Activated T-helper 17 cell treated with anti-CD3 and anti-CD28 coated beads, Interleukin-2, amount 50 U/mL, for 72 hours (primary cell): ENCODE results near the gene GNG7. TPM values are rescaled to one million over a fixed set of nuclear protein-coding genes. Genes with fewer than 3 reads are reported as not detected.

Source experiments
- ATAC-seq: fragments of 150-1000 bp; cut with Tn5 transposase; replicated peaks from 2 replicates; pipeline ENCODE4 v1.10.0; 2021; ENCODE audit warnings: mild to moderate bottlenecking, moderate library complexity
- H3K27ac Mint-ChIP-seq: one replicate; pipeline ENCODE4 v1.8.0; 2022; ENCODE audit warnings: mixed read lengths
- H3K27me3 Mint-ChIP-seq: one replicate; pipeline ENCODE4 v1.8.0; 2022; ENCODE audit warnings: mixed read lengths
- H3K36me3 Mint-ChIP-seq: one replicate; pipeline ENCODE4 v1.8.0; 2022; ENCODE audit warnings: low read depth, mild to moderate bottlenecking, mixed read lengths
- H3K4me1 Mint-ChIP-seq: one replicate; pipeline ENCODE4 v1.8.0; 2022; ENCODE audit warnings: mixed read lengths
- H3K4me3 Mint-ChIP-seq: one replicate; pipeline ENCODE4 v1.8.0; 2022; ENCODE audit warnings: mild to moderate bottlenecking, mixed read lengths
- H3K9me3 Mint-ChIP-seq: one replicate; pipeline ENCODE4 v1.8.0; 2022; ENCODE audit warnings: mixed read lengths
- total RNA-seq, 2 donors: library from RNA; stranded (reverse); gene quantifications; one replicate each; pipeline ENCODE4 v1.2.3, GENCODE V29; 2022

The GNG7 gene
- total RNA-seq, result under 1 TPM in 1 of 2 donors, not detected in 1; 0.29 TPM

DNA sequence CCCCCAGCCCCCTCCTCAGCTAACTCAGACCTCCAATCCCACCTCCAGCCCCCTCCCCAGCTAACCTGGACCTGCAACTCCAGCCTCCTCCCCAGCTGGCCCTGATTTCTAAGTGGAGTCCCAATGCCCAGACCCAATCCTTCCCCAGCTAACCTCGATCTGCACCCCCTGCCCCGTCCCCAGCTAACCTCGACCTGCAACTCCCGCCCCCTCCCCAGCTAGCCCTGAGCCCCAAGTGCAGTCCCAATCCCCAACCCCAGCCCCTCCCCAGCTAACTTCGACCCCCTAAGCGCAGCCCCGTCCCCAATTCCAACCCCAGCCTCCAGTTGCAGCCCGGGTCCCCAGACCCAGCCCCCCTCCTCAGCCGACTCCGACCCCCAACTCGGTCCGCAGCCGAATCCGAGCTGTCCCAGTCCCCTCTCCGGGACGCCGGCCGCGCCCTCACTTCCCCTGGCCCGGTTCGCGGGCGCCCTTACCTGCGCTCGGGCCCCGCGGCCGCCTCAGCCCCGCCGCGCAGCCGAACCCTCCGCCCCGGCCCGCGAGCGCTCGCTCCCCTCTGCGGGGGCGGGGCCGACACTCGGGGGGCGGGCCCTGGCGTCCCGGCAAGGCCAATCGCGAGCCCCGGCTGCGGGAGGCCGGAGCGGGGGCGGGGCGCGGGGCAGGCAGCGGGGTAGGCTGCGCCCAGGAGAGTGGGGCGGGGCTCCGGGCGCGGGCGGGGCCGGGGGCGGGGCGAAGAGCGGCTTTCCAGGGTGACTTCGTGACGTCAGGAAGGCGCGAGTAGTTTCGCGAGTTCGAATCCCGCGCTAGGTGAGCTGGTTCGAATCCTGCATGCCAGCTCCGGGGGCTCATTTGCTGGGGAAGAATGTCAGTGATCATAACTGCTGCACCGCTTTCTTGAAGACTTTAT lies at the start of gene GNG7:
TSS of gene GNG7 (minus strand) at position 525 of the 907 bp plus-strand sequence. CDS start 182,006 bp downstream, outside the sequence.
- no peak within 1 kb of the TSS for H3K27ac Mint-ChIP-seq
- no peaks in the 10 kb centered on the region for H3K36me3 Mint-ChIP-seq
- no peaks in the 10 kb centered on the region for H3K9me3 Mint-ChIP-seq
- peak within 1 kb of the TSS; percentile 50 for H3K4me3 Mint-ChIP-seq
- peaks cover 15% of the 10 kb centered on the region for H3K4me1 Mint-ChIP-seq
- no peaks in the 10 kb centered on the region for H3K27me3 Mint-ChIP-seq
- ATAC-seq, result peak; percentile 100

DNA sequence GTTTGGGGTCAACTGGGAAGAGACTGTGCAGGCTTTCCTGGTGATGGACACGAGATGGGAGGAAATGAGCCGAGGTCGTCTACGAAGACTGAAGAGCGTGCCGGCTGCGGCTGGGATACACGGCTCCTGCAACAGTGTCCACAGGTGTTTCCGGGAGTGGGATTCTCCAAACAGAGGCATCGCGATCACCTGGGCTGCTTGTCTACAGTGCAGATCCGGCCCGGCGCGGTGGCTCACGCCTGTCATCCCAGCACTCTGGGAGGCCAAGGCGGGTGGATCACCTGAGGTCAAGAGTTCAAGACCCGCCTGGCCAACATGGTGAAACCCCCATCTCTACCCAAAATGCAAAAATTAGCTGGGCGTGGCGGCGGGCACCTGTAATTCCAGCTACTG lies 48.9 kb upstream of the GNG7 start:
- no peak for ATAC-seq
- Mint-ChIP-seq H3K27me3 (no peaks in the 10 kb centered on the region), H3K4me1 (no peaks in the 10 kb centered on the region), H3K4me3 (no peak overlapping the region), H3K27ac (no peak overlapping the region), H3K9me3 (no peaks in the 10 kb centered on the region), H3K36me3 (peaks cover 28% of the 10 kb centered on the region)

DNA sequence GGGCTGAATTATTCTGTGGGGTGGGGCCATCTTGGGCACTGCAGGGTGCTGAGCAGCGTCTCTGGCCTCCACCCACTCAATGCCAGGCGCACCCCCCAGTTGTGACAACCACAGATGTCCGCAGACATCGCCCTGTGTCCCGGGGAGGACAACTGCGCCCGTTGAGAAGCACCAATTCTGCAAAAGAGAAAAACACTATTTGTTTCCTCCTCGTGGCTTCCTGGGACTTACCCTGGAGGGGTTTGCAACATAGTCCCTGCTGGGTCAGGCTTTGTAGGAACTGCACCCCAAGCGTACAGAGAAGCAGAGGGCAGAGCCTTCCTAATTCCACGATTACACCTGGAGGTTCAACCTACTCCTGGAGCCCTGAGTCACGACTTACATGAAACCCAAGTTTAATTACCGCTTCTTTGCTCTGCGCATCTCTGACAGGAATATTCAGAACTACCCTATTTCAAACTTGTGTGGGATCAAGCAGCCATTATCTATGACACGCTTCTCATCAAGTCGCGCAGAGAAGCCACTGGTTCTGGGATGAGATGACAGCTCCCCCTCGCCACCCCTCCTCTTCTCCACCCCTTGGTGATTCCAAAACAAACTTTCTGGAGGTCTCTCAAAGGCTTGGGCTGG lies 48.4 kb upstream of the GNG7 start:
- Mint-ChIP-seq H3K27ac (no peak overlapping the region), H3K4me1 (no peaks in the 10 kb centered on the region), H3K9me3 (no peaks in the 10 kb centered on the region), H3K4me3 (no peak overlapping the region), H3K27me3 (no peaks in the 10 kb centered on the region), H3K36me3 (peaks cover 23% of the 10 kb centered on the region)
- no peak for ATAC-seq

DNA sequence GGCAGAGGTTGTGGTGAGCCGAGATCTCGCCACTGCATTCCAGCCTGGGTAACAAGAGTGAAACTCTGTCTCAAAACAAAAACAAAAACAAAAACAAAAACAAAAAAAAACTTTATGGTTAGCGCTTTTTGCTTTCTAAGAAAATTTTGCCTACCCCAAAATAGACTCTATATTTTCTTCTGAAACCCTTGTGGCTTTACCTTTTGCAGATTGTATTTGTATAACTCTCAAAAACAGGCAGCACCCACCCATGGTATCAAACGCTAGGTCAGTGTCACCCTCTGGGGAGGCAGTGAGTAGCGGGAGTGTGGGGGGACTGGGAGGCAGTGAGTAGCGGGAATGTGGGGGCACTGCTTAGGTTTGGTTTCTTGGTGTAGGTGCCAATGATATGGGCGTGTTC lies 44.9 kb upstream of the GNG7 start:
- H3K4me3 Mint-ChIP-seq, result no peak overlapping the region
- no peaks in the 10 kb centered on the region for H3K9me3 Mint-ChIP-seq
- no peaks in the 10 kb centered on the region for H3K4me1 Mint-ChIP-seq
- ATAC-seq, result no peak
- H3K27me3 Mint-ChIP-seq, result peaks cover 8% of the 10 kb centered on the region
- H3K27ac Mint-ChIP-seq, result no peak overlapping the region
- no peaks in the 10 kb centered on the region for H3K36me3 Mint-ChIP-seq

DNA sequence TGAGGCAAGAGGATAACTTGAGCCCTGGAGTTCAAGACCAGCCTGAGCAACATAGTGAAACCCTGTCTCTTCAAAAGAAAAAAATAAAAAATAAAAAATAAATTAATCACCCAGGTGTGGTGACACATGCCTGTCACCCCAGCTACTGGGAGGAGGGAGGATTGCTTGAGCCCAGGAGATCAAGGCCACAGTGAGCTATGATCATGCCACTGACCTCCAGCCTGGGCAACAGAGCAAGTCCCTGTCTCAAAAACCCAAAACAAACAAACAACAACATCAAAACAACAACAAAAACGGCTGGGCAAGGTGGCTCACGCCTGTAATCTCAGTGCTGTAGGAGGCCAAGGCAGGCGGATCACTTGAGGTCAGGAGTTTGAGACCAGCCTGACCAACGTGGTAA lies 41.6 kb upstream of the GNG7 start:
- no peaks in the 10 kb centered on the region for H3K4me1 Mint-ChIP-seq
- H3K9me3 Mint-ChIP-seq, result no peaks in the 10 kb centered on the region
- no peak for ATAC-seq
- peaks cover 8% of the 10 kb centered on the region for H3K27me3 Mint-ChIP-seq
- H3K36me3 Mint-ChIP-seq, result no peaks in the 10 kb centered on the region
- no peak overlapping the region for H3K27ac Mint-ChIP-seq
- H3K4me3 Mint-ChIP-seq, result no peak overlapping the region

DNA sequence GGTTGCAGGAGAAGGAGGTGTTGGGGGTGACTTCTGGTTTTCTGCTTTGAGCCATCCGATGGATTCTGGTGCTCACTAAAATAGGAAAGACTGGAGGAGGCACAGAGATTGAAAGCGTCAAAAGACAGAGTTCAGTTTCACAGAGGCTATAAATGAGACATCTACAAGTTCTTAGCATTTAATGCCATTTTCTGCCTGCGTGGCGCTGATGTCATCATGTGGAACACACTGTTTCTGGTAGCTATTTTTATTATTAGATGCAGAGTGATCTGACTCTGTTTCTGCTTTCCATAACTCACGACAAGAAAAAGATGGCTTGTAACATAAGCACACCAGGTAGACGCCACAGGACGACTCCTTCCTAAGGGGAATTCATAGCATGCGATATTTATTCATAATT lies 40.6 kb upstream of the GNG7 start:
- no peaks in the 10 kb centered on the region for H3K36me3 Mint-ChIP-seq
- no peak for ATAC-seq
- H3K4me3 Mint-ChIP-seq, result no peak overlapping the region
- H3K9me3 Mint-ChIP-seq, result no peaks in the 10 kb centered on the region
- H3K27ac Mint-ChIP-seq, result no peak overlapping the region
- no peaks in the 10 kb centered on the region for H3K4me1 Mint-ChIP-seq
- peaks cover 8% of the 10 kb centered on the region for H3K27me3 Mint-ChIP-seq

DNA sequence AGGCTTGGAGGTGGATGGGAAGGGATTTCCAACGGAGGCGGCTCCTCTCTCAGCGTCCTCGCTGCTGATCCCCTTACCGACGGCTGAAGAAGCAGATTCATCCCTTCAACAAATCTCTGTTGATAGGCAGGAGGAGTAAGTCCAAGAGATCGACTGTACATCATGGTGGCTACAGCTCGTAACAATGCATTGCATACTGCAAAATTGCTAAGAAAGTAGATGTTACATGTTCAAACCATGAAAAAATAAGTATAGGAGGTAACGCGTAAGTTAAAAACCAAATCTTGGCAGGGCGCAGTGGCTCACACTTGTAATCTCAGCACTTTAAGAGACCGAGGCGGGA lies 37.8 kb upstream of the GNG7 start:
- peak overlapping the region; percentile 93 for H3K4me3 Mint-ChIP-seq
- H3K27ac Mint-ChIP-seq, result no peak overlapping the region
- peaks cover 6% of the 10 kb centered on the region for H3K27me3 Mint-ChIP-seq
- H3K4me1 Mint-ChIP-seq, result no peaks in the 10 kb centered on the region
- H3K36me3 Mint-ChIP-seq, result peaks cover 19% of the 10 kb centered on the region
- no peak for ATAC-seq
- no peaks in the 10 kb centered on the region for H3K9me3 Mint-ChIP-seq

DNA sequence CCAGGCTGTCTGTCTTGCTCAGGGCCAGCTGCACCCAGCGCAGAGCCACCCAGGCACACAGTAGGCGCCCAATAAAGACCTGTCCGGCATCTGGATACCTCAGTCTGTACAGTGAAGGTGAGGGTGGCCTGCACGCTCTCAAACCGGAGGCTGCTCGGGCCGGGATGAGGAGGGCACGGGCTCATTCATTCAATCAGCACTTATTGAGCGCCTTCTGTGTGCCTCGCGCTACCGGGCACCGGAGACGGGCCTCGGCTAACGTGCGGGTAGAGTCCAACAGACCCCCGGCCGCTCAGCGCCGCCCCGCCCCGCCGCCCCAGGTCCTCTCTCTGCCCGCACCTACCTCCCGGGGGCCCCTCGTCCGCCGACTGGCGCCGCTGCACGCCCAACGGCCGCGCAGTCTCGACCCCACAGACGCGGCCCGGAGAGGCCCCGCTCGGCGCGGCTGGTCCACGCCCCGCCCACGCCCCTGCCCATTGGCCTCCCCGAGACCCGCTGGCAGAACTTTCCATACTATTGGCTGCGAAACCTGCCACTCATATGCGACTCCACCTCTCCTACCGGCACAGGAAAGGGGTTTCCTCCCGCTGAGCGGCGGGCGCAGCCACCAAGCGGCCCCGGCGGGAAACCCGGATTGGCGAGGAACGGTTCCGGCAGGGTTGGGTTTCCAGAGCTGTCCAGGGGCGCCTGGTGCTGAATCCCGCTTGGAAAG lies 37.3 kb upstream of the GNG7 start, which contains the start of gene SLC39A3:
TSS of gene SLC39A3 (minus strand) at position 416 of the 712 bp plus-strand sequence. CDS start 2,760 bp downstream, outside the sequence.
- Mint-ChIP-seq H3K27me3 (peaks cover 6% of the 10 kb centered on the region), H3K27ac (peak within 1 kb of the TSS; percentile 84), H3K36me3 (peaks cover 22% of the 10 kb centered on the region), H3K9me3 (no peaks in the 10 kb centered on the region), H3K4me3 (peak within 1 kb of the TSS; percentile 93), H3K4me1 (no peaks in the 10 kb centered on the region)
- ATAC-seq, result peak; percentile 100

DNA sequence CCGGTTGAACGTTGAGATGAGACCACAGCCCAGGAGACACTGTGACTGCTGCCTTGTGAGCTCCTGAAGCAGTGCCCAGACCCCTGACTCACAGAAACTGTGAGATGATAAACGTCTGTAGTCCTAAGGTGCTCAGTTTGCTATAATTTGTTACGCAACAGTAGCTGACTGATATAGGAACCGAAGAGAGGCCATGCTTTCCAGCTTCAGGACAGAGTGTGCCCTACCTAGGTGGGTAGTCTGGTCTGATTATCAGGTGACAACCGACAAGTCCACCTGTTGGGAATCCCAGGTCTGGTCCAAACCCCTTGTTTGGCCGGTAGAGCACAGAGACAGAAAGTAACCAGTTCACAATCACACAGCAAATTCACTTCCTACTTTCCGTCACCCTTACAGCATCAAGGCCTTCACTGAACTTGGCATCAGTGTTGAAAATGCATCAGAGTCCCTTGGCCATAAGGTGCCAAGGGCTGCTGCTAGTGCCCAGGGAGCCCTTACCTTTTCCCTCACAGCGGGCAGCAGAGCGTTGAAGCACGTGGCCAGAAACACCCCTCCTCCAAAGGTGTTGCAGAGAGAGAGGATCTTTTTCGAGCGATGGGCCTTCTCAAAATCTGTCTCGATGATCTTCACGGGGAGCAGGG lies 34.2 kb upstream of the GNG7 start:
- Mint-ChIP-seq H3K9me3 (no peaks in the 10 kb centered on the region), H3K27me3 (no peaks in the 10 kb centered on the region), H3K4me3 (no peak overlapping the region), H3K36me3 (peaks cover 26% of the 10 kb centered on the region), H3K27ac (no peak overlapping the region), H3K4me1 (no peaks in the 10 kb centered on the region)
- no peak for ATAC-seq

DNA sequence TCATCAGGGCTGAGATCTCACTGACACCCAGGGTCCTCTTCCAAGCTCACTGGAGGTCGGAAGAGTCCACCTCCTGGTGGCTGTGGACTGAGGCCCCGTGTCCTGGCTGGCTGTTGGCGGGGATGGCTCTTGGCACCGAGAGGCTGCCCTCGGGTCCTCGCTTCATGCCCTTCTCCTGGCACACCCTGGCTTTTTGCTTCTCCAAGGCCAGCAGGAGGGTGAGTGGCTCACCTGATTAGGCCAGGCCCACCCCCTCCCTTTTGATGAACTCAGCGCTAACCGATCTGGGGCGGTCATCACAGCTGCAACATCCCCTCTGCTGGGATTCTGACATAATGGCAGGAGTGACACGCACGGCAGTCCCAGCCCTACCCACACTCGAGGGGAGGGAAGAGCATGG lies 32.9 kb upstream of the GNG7 start:
- no peak for ATAC-seq
- H3K4me3 Mint-ChIP-seq, result no peak overlapping the region
- no peaks in the 10 kb centered on the region for H3K4me1 Mint-ChIP-seq
- H3K27ac Mint-ChIP-seq, result no peak overlapping the region
- H3K36me3 Mint-ChIP-seq, result peaks cover 26% of the 10 kb centered on the region
- H3K9me3 Mint-ChIP-seq, result no peaks in the 10 kb centered on the region
- H3K27me3 Mint-ChIP-seq, result no peaks in the 10 kb centered on the region

DNA sequence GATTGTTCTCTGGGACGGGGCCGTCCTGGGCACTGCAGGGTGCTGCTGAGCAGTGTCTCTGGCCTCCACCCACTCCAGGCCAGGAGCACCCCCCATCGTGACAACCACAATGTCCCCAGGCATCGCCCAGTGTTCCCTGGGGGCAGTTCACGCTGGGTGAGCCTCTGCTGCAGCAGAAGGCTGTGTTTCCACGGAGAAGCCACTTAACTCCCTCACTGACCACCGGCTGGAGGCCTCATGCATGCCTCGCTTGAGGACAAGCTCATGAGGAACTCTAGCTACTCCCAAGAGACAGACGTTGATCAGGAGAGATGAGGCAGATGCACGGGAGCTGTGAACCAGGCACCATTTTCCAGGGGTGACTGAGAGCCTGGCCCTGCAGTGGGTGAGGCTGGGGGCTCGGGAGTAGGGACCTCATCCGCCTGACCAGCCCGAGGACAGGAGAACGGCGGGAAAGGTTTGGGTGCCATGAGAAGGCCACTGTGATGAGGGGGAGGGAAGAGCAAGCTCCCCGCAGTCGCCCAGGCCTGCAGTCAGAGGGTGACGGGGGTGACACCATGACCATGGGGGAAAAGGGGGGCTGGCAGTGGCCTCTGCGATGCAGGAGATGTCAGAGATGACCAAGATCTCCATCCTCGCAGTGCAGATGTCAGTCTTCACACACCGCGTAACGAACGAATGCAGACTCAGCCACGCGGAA lies 32.2 kb upstream of the GNG7 start:
- Mint-ChIP-seq H3K36me3 (peaks cover 26% of the 10 kb centered on the region), H3K9me3 (no peaks in the 10 kb centered on the region), H3K4me3 (no peak overlapping the region), H3K27me3 (no peaks in the 10 kb centered on the region), H3K4me1 (no peaks in the 10 kb centered on the region), H3K27ac (no peak overlapping the region)
- no peak for ATAC-seq

DNA sequence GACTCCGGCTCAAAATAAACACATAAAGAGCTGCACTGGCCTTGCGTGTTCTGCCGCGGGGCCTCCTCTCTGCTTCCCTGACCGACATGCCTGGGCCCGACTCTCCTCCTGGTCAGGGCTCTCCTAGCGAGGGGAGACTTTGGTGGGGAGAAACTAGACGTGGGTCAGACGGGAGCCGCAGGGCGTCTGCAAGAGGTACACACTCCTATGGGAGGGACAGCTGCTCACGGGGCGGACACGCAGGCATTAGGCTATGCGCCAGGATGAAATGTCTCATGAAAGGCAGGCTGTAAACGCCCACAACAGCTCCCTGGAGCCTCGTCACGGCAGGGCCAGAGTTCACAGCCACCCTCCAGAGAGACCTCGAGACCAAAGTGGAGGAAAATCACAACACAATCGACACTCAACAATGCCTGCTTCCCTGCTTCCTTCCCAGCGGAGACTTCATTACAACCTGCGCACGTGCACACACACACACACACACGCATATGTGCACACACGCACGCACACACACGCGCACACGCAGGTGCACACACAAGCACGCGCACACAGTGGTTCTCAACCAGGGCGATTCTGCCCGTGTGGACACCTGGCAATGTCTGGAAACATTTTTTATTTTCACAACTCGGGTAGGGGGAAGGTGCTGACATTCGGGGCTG lies 31.6 kb upstream of the GNG7 start:
- Mint-ChIP-seq H3K4me1 (no peaks in the 10 kb centered on the region), H3K27me3 (no peaks in the 10 kb centered on the region), H3K4me3 (no peak overlapping the region), H3K27ac (no peak overlapping the region), H3K9me3 (no peaks in the 10 kb centered on the region), H3K36me3 (peaks cover 26% of the 10 kb centered on the region)
- no peak for ATAC-seq

DNA sequence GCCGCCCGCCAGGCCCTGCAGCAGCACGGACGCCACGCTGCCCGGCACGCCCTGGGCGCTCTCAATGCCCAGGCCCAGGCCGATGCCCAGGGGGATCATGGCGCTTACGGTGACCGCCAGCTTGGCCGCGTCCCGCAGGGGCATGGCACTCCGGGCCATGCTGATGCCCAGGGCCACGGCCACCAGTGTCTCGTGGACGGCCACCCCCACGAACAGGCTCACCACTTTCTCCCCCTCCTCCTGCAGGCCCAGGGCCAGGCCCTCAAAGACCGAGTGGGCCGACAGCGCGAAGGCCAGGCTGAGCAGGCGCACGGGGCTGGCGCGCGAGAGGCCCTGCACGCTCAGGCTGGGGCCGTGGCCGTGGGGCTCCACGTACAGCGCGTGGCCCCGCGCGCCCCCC lies 30.4 kb upstream of the GNG7 start:
- Mint-ChIP-seq H3K4me1 (no peaks in the 10 kb centered on the region), H3K4me3 (no peak overlapping the region), H3K36me3 (peaks cover 26% of the 10 kb centered on the region), H3K9me3 (no peaks in the 10 kb centered on the region), H3K27me3 (no peaks in the 10 kb centered on the region), H3K27ac (no peak overlapping the region)
- no peak for ATAC-seq
